Stimulated activated CD8-positive, alpha-beta memory T cell treated with anti-CD3 and anti-CD28 coated beads, Interleukin-7, amount 100 ng/mL, for 1 hour (primary cell): ENCODE measurements around the gene ZNF99.
"Not testable (repeated sequence)": the region's sequence is repeated elsewhere in the genome, so short reads cannot be mapped to it uniquely, and the experiment has no call there.

ENCODE experiments used
- DNase-seq, 2 donors: peaks; one replicate each; pipeline ENCODE4 v3.0.0-alpha.2; 2020; ENCODE audit warnings: low read depth in 2 of 2

ZNF99 gene

DNA sequence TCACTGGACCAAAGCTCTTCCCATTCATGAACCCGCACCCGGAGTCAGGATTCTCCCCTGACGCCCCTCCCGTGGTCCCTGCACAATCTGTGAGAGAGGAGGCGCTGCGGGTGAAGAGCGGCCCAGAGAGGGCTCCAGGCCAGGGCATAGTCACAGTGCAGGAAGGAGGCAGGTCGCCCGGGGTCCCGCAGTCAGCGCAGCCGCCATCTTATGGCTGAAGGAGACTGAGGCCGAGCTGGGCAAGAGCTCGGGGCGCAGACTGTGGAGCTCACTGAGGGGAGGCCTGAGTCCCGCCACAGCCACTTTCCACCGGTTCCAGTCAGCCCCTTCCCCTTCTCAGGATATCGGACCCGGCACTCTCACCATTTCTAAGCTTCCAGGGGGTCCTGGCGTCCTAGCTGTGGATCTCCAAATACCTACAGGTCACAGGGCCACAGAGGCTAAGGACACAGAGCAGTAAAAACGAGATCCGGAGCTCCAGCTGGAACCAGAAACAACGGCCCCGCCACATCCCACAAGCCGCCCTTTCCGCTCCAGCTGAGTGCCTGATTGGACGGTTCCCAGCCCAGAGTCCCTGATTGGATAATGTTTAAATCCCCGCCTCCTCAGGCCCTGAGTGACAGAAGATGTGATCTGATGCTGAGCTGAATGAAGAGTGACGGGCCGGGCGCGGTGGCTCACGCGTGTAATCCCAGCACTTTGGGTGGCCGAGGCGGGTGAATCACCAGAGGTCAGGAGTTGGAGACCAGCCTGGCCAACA lies at the start of gene ZNF99:
TSS of gene ZNF99 (minus strand) at position 501 of the 760 bp plus-strand sequence. CDS start at position 366, 135 bp downstream.
- DNase-seq: no peak

DNA sequence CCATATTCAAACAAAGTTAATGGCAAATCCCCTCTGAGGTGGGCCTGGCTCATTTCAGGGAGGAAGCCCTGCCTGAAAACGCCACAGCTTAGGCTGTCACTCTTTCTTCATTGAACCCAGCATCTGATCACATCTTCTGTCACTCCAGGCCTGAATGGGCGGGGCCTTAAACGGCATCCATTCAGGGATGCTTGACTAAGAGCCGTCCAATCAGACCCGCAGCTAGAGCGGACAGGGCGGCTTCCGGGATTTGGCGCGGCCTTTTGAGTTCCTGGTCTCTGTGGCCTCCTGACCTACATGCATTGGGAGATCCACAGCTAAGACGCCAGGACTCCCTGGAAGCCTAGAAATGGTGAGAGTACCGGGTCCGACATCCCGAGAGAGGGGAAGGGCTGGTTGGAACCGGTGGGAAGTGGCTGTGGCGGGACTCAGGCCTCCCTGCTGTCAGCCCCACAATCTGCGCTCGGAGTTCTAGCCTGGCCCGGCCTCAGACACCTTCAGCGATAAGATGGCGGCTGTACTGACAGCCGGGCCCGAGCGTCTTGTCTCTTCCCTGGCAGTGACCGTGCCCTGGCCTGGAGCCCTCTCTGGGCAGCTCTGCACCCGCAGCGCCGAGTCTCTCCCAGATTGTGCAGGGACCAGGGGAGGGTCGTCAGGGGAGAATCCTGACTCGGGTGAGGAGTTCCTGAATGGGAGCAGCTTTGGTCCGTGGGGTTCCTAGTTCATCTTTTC lies 48.2 kb upstream of the ZNF99 start, which contains the start of gene ZNF723:
TSS of gene ZNF723 (plus strand) at position 261 of the 732 bp plus-strand sequence. CDS start at position 350, 89 bp downstream.
- DNase-seq: no peak

DNA sequence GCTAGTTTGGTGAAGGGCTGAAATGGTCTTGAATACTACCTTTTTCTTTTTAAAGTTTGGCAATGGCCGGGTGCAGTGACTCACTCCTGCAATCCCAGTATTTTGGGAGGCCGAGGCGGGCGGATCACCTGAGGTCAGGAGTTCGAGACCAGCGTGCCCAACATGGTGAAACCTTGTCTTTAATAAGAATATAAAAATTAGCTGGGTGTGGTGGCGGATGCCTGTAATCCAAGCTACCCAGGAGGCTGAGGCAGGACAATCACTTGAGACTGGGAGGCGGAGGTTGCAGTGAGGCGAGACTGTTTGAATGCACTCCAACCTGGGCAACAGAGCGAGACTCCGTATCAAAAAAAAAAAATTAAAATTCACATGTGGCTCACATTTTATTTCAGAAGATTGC lies 47.3 kb upstream of the ZNF99 start:
- DNase-seq: no peak

DNA sequence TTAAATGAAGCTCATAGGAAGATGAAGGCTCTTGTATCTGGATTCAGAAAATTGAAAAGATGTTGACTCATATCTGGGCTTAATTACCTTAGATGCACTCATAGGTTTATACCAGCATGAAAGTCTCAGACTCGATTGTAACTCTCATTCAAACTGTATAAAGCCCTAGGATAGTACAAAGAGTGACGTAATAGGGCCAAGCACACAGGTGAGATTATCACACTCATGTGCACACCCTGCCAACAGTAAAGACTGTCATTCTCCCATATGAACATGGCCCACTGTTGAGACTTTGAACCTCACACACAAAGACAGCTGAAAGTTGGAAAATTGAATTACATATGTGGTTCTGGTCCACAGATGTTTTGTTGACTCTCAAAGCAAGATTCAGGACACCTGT lies 30.2 kb upstream of the ZNF99 start:
- no peak for DNase-seq

DNA sequence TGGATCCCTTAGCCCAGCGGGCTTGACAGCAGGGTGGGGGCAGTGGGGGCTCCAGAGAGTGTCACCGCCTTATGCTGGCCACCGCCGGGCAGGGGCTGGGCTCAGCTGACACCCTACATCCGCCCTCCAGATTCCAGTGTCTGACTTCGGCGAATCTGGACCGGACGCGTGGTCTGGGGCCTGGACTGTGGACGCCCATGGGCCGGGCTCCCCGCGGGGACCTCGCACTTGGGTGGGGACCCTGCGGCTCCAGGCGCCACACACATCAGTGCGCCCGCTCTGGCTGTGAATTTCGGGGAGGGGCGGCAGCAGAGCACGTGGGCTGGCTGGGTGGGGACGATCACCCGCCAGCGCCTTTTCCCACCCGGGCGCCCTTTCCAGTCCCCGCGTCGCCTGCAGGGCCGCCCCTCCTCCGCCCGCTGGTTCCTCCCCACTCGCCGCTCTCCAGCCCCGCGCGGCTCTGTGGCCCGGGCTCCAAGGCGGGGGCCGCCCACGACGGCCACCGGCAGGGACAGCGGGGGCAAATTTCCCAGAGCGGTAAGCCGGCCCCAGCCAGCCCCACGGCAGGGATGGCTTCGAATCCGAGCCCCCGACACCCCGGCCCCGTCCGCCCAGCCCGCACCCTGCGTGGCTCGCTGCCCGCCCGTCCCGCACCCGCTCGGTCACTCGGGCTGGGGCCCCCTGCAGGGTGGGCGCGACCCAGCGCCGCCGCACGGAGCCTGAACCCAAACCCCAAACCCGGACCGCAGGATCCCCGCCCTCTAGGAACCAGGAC lies 23.3 kb upstream of the ZNF99 start:
- no peak for DNase-seq

DNA sequence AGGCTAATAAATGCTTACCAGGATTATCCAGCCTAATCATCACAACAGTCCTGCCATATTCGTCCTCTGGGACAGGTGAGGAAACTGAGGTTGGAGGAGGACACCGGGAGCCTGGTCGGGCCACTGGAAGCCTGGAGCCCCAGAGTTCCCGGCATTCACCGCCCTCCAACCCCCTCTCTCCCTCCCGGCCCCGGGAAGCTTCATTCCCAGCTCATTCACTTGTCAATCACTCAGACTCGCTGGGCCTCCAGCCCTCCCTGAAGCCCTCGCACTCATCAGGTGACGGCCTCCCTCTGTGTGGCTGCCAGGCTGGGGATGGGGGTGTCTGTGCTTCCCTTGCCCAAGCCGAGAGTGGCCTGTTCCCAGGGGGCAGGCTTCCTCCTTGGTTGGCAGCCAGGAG lies 22.5 kb upstream of the ZNF99 start:
- no peak for DNase-seq

DNA sequence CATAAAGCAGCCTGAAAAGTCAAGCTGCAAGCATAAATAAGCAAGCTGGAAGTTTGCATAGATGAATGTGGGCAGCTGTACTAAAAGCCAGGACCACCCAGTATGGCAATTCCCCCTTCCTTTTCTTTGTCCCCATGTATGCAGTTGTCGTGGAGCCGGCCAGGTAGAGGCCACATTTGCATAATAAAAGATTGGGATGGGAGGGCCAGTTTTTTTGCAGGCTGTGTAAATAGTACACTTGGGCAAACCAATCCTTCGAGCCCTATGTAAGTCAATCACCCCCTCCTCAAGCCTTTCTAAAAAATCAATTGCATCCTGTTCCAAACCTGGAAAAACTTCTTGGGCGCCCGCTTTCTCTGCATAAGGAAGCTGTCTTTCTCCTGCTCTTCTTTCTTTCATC lies 13.1 kb upstream of the ZNF99 start:
- no peak for DNase-seq

DNA sequence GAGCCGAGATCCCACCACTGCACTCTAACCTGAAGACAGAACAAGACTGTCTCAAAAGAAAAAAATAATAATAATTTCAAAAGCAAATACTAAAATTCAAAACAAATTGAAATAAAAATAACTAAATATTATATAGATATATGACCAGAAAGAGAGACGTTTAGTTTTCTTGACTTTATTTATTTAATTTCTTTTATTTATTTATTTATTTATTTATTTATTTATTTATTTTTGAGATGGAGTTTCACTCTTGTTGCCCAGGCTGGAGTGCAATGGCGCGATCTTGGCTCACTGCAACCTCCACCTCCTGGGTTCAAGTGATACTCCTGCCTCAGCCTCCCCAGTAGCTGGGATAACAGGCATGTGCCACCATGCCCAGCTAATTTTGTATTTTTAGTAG lies 8.9 kb upstream of the ZNF99 start:
- not testable (repeated sequence) for DNase-seq

DNA sequence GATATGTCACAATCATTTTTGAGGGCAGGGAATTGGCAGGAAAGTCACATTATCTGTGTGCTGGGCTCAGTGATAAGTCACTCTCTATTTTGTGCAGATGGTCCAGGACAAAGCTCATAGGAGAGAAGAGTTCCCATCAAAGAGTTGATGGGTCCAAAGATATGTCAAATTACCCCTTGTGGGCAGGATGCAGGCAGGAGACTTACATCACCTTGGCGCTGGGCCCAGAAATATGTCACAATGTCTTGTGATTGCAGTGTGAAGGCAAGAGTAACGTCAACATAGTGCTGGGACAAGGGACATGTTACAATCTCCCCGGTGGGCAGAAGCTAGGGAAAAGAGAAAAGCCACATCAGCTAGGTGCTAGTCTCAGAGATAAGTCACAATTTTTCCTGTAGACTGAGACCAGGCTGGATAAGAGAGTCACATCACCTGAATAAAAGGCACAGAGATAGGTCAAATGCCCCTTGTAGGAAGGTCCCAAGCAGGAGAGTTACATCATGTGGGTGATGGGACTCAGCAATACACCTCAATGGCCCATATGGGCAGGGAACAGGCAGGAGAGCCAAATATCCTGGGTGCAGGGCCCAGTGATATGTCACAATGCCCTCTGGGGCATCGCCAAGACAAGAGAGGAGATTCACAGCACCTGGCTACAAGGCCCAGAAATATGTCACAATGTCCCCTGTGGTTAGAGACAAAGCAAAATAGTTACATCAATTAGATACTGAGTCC lies 47.9 kb downstream of the ZNF99 start:
- no peak for DNase-seq

DNA sequence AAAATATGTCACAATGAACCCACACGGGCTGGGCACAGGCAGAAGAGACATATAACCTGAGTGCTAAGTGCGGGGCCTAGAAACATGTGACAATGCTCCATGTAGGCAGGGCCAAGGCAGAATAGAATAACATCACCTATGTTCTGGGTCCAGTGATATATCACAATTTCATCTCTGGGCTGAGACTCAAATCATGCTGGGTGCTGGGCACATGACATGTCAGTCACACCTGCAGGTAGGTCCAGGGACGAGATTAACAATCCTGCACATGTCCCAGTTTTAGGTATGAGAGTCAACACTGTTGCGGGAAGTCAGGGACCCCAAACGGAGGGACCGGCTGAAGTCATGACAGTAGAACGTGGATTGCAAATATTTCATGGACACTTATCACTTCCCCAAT lies 50.3 kb downstream of the ZNF99 start:
- no peak for DNase-seq

DNA sequence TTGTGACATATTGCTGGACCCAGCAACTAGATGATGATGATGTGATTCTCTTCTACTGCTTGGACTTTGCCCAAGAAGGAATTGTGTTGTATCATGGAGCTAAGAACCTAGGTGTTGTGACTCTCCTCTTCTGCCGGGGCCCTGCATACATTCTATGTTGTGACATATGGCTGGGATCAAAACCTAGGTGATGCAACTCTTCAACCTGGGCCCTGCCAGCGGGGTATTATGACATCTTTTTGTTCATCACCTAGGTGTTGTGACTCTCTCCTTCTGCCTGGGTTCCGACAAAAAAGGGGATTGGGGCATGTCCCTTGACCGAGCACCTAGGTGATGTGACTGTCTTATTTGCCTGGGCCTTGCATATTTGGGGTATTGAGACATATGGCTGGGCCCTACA lies 55.7 kb downstream of the ZNF99 start:
- not testable (repeated sequence) for DNase-seq

DNA sequence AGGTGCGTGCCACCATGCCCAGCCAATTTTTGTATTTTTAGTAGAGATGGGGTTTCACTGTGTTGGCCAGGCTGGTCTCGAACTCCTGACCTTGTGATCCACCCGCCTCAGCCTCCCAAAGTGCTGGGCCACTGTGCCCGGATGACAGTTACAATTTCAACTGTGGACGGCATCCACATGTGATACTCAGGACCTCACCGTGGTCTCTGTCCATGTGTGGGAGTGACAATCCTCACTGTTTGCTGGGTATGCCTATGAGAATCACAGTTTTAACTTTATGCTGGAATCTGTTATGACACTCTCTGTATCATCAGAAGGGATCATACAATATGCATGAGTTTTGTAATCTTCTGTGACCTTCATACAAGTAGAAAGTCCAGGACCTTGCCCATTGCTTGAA lies 62.4 kb downstream of the ZNF99 start:
- not testable (repeated sequence) for DNase-seq

DNA sequence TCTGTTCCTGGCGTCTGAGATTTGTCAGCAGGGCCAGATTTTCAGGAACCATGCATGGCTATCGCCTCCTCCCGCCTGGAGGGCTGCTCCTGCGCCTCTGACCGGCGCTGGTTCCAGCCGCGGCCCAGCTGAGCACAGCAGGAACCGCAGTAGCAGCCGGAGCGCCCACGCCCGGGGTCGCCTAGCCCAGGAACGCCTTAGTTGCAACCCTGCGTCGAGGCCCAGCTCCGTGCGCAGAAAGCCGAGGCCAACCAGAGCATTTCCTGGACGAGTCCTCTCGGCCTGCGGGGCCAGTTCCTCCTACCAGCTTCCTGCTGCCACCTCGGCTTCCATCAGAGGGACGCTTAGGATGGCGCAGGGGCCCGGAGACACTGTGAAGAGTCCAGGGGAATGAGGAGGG lies 75.0 kb downstream of the ZNF99 start:
- DNase-seq: no peak

DNA sequence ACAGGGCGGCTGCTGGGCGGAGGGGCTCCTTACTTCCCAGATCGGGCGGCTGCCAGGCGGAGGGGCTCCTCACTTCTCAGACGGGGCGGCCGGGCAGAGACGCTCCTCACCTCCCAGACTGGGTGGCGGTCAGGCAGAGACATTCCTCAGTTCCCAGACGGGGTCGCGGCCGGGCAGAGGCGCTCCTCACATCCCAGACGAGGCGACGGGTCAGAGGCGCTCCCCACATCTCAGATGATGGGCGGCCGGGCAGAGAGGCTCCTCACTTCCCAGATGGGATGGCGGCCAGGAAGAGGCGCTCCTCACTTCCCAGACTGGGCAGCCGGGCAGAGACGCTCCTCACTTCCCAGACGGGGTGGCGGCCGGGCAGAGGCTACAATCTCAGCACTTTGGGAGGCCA lies 80.9 kb downstream of the ZNF99 start:
- DNase-seq: not testable (repeated sequence)

DNA sequence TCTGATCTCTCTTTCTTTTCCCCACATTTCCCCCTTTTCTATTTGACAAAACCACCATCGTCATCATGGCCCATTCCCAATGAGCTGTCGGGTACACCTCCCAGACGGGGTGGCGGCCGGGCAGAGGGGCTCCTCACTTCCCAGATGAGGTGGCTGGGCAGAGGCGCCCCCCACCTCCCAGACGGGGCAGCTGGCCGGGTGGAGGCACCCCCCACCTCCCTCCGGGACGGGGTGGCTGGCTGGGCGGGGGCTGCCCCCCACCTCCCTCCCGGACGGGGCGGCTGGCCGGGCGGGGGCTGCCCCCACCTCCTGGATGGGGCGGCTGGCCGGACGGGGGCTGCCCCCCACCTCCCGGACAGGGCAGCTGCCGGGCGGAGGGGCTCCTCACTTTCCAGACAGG lies 81.3 kb downstream of the ZNF99 start:
- DNase-seq: not testable (repeated sequence)
